Esophagus muscularis mucosa (tissue), 3 donors: ENCODE results near the gene GPX3.

Experiments used
- POLR2A ChIP-seq: fragments of 450-650 bp; IDR thresholded peaks from one replicate; pipeline ENCODE4 v1.6.1; 2017; ENCODE audit warnings: antibody characterized with exemption, moderate library complexity, mild to moderate bottlenecking, low read depth
- POLR2AphosphoS5 ChIP-seq, 2 donors: sonication (generic); formaldehyde crosslinking; IDR thresholded peaks; one replicate each; pipeline ENCODE4 v1.6.1; 2017; ENCODE audit warnings: antibody characterized with exemption in 2 of 2
- TF ChIP-seq, protein P1 (sequence below), 3 experiments: fragments of 200-600 bp in 2 of 3; fragments of 450-650 bp in 1 of 3; sonication (generic) in 2 of 3; IDR thresholded peaks; one replicate each; pipeline ENCODE4 v1.5.1; 2017 to 2019; ENCODE audit warnings: antibody characterized with exemption in 3 of 3, mild to moderate bottlenecking in 2 of 3, moderate library complexity in 1 of 3

DNA sequence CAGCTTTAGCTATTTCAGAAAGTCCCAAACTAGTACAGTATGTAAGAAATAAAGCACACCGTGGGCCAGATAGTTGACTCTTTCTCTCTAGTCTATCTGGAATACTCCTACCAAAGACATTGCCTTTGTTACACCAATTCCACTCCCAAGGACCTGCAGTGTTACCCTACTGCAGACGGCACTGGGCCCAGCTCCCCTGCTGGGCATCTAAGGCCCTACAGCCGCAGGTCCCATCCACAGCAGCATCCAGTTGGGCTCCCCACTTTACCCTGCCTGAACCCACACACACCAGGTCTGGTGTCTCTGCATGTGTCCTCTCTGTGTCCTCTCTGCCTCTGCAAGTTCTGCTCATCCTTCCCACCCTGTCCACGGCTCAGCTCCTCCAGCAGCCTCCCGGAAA is 37.9 kb downstream of the GPX3 start:
- TF ChIP-seq, protein P1, sequence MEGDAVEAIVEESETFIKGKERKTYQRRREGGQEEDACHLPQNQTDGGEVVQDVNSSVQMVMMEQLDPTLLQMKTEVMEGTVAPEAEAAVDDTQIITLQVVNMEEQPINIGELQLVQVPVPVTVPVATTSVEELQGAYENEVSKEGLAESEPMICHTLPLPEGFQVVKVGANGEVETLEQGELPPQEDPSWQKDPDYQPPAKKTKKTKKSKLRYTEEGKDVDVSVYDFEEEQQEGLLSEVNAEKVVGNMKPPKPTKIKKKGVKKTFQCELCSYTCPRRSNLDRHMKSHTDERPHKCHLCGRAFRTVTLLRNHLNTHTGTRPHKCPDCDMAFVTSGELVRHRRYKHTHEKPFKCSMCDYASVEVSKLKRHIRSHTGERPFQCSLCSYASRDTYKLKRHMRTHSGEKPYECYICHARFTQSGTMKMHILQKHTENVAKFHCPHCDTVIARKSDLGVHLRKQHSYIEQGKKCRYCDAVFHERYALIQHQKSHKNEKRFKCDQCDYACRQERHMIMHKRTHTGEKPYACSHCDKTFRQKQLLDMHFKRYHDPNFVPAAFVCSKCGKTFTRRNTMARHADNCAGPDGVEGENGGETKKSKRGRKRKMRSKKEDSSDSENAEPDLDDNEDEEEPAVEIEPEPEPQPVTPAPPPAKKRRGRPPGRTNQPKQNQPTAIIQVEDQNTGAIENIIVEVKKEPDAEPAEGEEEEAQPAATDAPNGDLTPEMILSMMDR (IDR thresholded peaks at IDR 0.05), result no peak
- no peak for TF ChIP-seq POLR2A
- no peak for TF ChIP-seq POLR2AphosphoS5 (IDR thresholded peaks at IDR 0.05)
